Endodermal cell (in vitro differentiated cells): ENCODE results near the gene SCAPER. TPM values are rescaled to one million over a fixed set of nuclear protein-coding genes. Genes with fewer than 3 reads are reported as not detected.

Experiments used
- DNase-seq: peaks from one replicate; pipeline ENCODE4 v3.0.0-alpha.2; 2017
- H3K27ac ChIP-seq: 2 replicates; pipeline ENCODE4 v1.5.1; 2013; ENCODE audit warnings: mild to moderate bottlenecking, low read depth, low read length, moderate library complexity
- H3K27me3 ChIP-seq: 2 replicates; pipeline ENCODE4 v1.6.1; 2013; ENCODE audit warnings: mild to moderate bottlenecking, low read length, moderate library complexity; ENCODE audit not compliant: insufficient read depth, control insufficient read depth, poor library complexity, severe bottlenecking
- H3K36me3 ChIP-seq: 2 replicates; pipeline ENCODE4 v1.7.0; 2013; ENCODE audit warnings: mild to moderate bottlenecking, low read length, moderate library complexity; ENCODE audit not compliant: control insufficient read depth, insufficient read depth
- H3K4me1 ChIP-seq: one replicate; pipeline ENCODE4 v1.7.0; 2013; ENCODE audit warnings: low read length; ENCODE audit not compliant: control insufficient read depth, insufficient read depth
- H3K4me3 ChIP-seq: 2 replicates; pipeline ENCODE4 v1.5.1; 2013; ENCODE audit warnings: mild to moderate bottlenecking, low read length, moderate library complexity
- H3K9ac ChIP-seq: 2 replicates; pipeline ENCODE4 v1.6.1; 2013; ENCODE audit warnings: mild to moderate bottlenecking, low read length, moderate library complexity; ENCODE audit not compliant: poor library complexity, severe bottlenecking; ENCODE audit errors: extremely low read depth
- H3K9me3 ChIP-seq: 2 replicates; pipeline ENCODE4 v1.6.1; 2013; ENCODE audit warnings: mild to moderate bottlenecking, low read length, moderate library complexity; ENCODE audit not compliant: control insufficient read depth
- H3K27ac Mint-ChIP-seq: 2 replicates; pipeline ENCODE4 v1.8.0; 2020; ENCODE audit warnings: mixed read lengths
- H3K27me3 Mint-ChIP-seq: 2 replicates; pipeline ENCODE4 v1.8.0; 2021; ENCODE audit warnings: mild to moderate bottlenecking, mixed read lengths; ENCODE audit not compliant: insufficient read depth
- H3K36me3 Mint-ChIP-seq: 2 replicates; pipeline ENCODE4 v1.8.0; 2020; ENCODE audit warnings: low read depth, mixed read lengths
- H3K4me1 Mint-ChIP-seq: 2 replicates; pipeline ENCODE4 v1.8.0; 2020; ENCODE audit warnings: mixed read lengths
- H3K4me3 Mint-ChIP-seq: 2 replicates; pipeline ENCODE4 v1.8.0; 2020; ENCODE audit warnings: mild to moderate bottlenecking, moderate library complexity, mixed read lengths
- H3K9me3 Mint-ChIP-seq: 2 replicates; pipeline ENCODE4 v1.8.0; 2020; ENCODE audit warnings: mild to moderate bottlenecking, mixed read lengths
- CTCF ChIP-seq: fragments of 200-600 bp; sonication (generic); conservative IDR thresholded peaks from 2 replicates; pipeline ENCODE4 v1.5.0; 2021; ENCODE audit warnings: antibody characterized with exemption, mild to moderate bottlenecking
- WGBS, 2 experiments: methylation state at CpG; one replicate each; pipeline versions ENCODE4 v1.1.5 to v1.1.7; 2013; ENCODE audit warnings: missing lambda C conversion rate in 2 of 2, mixed read lengths in 1 of 2; ENCODE audit not compliant: insufficient coverage in 1 of 2, insufficient read length in 1 of 2; 5-methylcytosine and 5-hydroxymethylcytosine counted together
- total RNA-seq, 2 donors: library from RNA; stranded (reverse); fragmentation: NEBNext Ultra II Directional in 1 of 2; extraction: Animal tissue kit (Norgen Biotek cat#: 25700) in 1 of 2; gene quantifications; 2 replicates in 1 of 2; 3 replicates in 1 of 2; pipeline ENCODE4 v1.2.1, GENCODE V29; 2021

The SCAPER gene
- total RNA-seq, 2 donors from 2014 or later: 8.9 to 12.2 TPM

GRCh38 chr15:76553102-76553501 is 352.0 kb downstream of the SCAPER start:
- Histone ChIP-seq H3K36me3 (no peaks in the 10 kb centered on the region), H3K4me1 (no peaks in the 10 kb centered on the region), H3K9ac (no peak overlapping the region), H3K4me3 (no peak overlapping the region), H3K9me3 (no peaks in the 10 kb centered on the region), H3K27ac (no peak overlapping the region), H3K27me3 (no peaks in the 10 kb centered on the region)
- H3K27me3 Mint-ChIP-seq: peaks cover 3% of the 10 kb centered on the region
- DNase-seq: no peak
- H3K36me3 Mint-ChIP-seq: no peaks in the 10 kb centered on the region
- 80 to 93% methylated on average over 1 to 5 of the region's 5 CpGs for WGBS, 2 experiments
- H3K4me1 Mint-ChIP-seq: no peaks in the 10 kb centered on the region
- no peak for TF ChIP-seq CTCF
- no peaks in the 10 kb centered on the region for H3K9me3 Mint-ChIP-seq
- no peak overlapping the region for H3K4me3 Mint-ChIP-seq
- H3K27ac Mint-ChIP-seq: no peak overlapping the region

- no peak overlapping the region for H3K9ac ChIP-seq
- H3K4me3 Mint-ChIP-seq: no peak overlapping the region
- WGBS, 2 experiments: 100% methylated on average over 2 of the region's 2 CpGs; no CpG with 5 or more reads in 1 of the 2 experiments
- H3K27me3 ChIP-seq: no peaks in the 10 kb centered on the region
- H3K36me3 Mint-ChIP-seq: no peaks in the 10 kb centered on the region
- H3K4me3 ChIP-seq: no peak overlapping the region
- no peaks in the 10 kb centered on the region for H3K9me3 ChIP-seq
- TF ChIP-seq CTCF: no peak
- H3K9me3 Mint-ChIP-seq: no peaks in the 10 kb centered on the region
- no peak for DNase-seq
- H3K36me3 ChIP-seq: no peaks in the 10 kb centered on the region
- H3K4me1 ChIP-seq: no peaks in the 10 kb centered on the region
- H3K27ac ChIP-seq: no peak overlapping the region
- no peak overlapping the region for H3K27ac Mint-ChIP-seq
- peaks cover 2% of the 10 kb centered on the region for H3K27me3 Mint-ChIP-seq
- no peaks in the 10 kb centered on the region for H3K4me1 Mint-ChIP-seq
Measured at GRCh38 chr15:76546805-76547204, 358.3 kb downstream of the SCAPER start.

GRCh38 chr15:76533995-76534394 is 371.1 kb downstream of the SCAPER start:
- H3K27ac Mint-ChIP-seq: no peak overlapping the region
- H3K4me1 ChIP-seq: no peaks in the 10 kb centered on the region
- no peaks in the 10 kb centered on the region for H3K27me3 ChIP-seq
- no peaks in the 10 kb centered on the region for H3K27me3 Mint-ChIP-seq
- no peaks in the 10 kb centered on the region for H3K36me3 ChIP-seq
- H3K9me3 ChIP-seq: no peaks in the 10 kb centered on the region
- H3K36me3 Mint-ChIP-seq: no peaks in the 10 kb centered on the region
- no peak overlapping the region for H3K4me3 ChIP-seq
- no peak for TF ChIP-seq CTCF
- peaks cover 5% of the 10 kb centered on the region for H3K4me1 Mint-ChIP-seq
- no peak overlapping the region for H3K4me3 Mint-ChIP-seq
- no peak overlapping the region for H3K9ac ChIP-seq
- peaks cover 5% of the 10 kb centered on the region for H3K9me3 Mint-ChIP-seq
- DNase-seq: no peak
- no peak overlapping the region for H3K27ac ChIP-seq
- 86% methylated on average over 2 of the region's 2 CpGs; no CpG with 5 or more reads in 1 of the 2 experiments for WGBS, 2 experiments
